Urinary bladder (tissue), 4 donors: ENCODE measurements around the gene F2. TPM values are rescaled to one million over a fixed set of nuclear protein-coding genes. Genes with fewer than 3 reads are reported as not detected.
"Not testable (repeated sequence)": the region's sequence is repeated elsewhere in the genome, so short reads cannot be mapped to it uniquely, and the experiment has no call there.

Experiments used
- DNase-seq: peaks from one replicate; pipeline ENCODE4 v3.0.0-alpha.2; 2015; ENCODE audit errors: extremely low spot score
- H3K27ac ChIP-seq: one replicate; pipeline ENCODE4 v1.5.1; 2013; ENCODE audit warnings: low read depth, mild to moderate bottlenecking, moderate library complexity
- H3K36me3 ChIP-seq: one replicate; pipeline ENCODE4 v1.6.1; 2013; ENCODE audit warnings: mild to moderate bottlenecking, moderate library complexity; ENCODE audit not compliant: insufficient read depth
- H3K4me1 ChIP-seq: one replicate; pipeline ENCODE4 v1.6.1; 2013; ENCODE audit warnings: mild to moderate bottlenecking, moderate library complexity; ENCODE audit not compliant: insufficient read depth
- H3K4me3 ChIP-seq: one replicate; pipeline ENCODE4 v1.5.1; 2013; ENCODE audit warnings: low read depth, low read length
- WGBS: extraction: QIAGEN DNeasy Blood & Tissue Kit; methylation state at CpG from one replicate; pipeline ENCODE4 v1.1.7; 2013; 5-methylcytosine and 5-hydroxymethylcytosine counted together
- polyA plus RNA-seq: library from polyadenylated mRNA; stranded (reverse); fragments of 200-250 nt; gene quantifications from one replicate; pipeline ENCODE4 v1.2.3, GENCODE V29; 2013
- total RNA-seq: library from RNA; depleted of rRNA; stranded (reverse); fragments of >200 nt; gene quantifications from one replicate; pipeline ENCODE4 v1.2.3, GENCODE V29; 2014
- donor health status: healthy with polysubstance abuse.
- donor health status: healthy.

The F2 gene
- total and polyA plus RNA-seq, 2 donors, result 0.84 TPM; not detected in 1

GRCh38 chr11:46695345-46696211, 23.4 kb upstream of the F2 start:
- Histone ChIP-seq H3K27ac (no peak overlapping the region), H3K4me3 (no peak overlapping the region), H3K36me3 (peaks cover 5% of the 10 kb centered on the region), H3K4me1 (peaks cover 4% of the 10 kb centered on the region)
- WGBS, result 83% methylated on average over 12 of the region's 12 CpGs
- DNase-seq, result no peak

- H3K4me1 ChIP-seq, result peaks cover 4% of the 10 kb centered on the region
- no peak overlapping the region for H3K4me3 ChIP-seq
- DNase-seq, result no peak
- H3K27ac ChIP-seq, result no peak overlapping the region
- WGBS, result 53% methylated on average over 11 of the region's 11 CpGs
- peaks cover 5% of the 10 kb centered on the region for H3K36me3 ChIP-seq
Observed at GRCh38 chr11:46696212-46696558, 22.8 kb upstream of the F2 start.

GRCh38 chr11:46697303-46697702, 21.7 kb upstream of the F2 start:
- DNase-seq, result no peak
- H3K4me3 ChIP-seq, result no peak overlapping the region
- H3K4me1 ChIP-seq, result peaks cover 4% of the 10 kb centered on the region
- peaks cover 5% of the 10 kb centered on the region for H3K36me3 ChIP-seq
- H3K27ac ChIP-seq, result no peak overlapping the region
- 33% methylated on average over 3 of the region's 3 CpGs for WGBS

- no peak for DNase-seq
- 23% methylated on average over 2 of the region's 2 CpGs for WGBS
- Histone ChIP-seq H3K27ac (no peak overlapping the region), H3K4me3 (no peak overlapping the region), H3K36me3 (peaks cover 5% of the 10 kb centered on the region), H3K4me1 (peaks cover 4% of the 10 kb centered on the region)
Observed at GRCh38 chr11:46697723-46698122, 21.3 kb upstream of the F2 start.

- no peak overlapping the region for H3K4me3 ChIP-seq
- no peak for DNase-seq
- peaks cover 5% of the 10 kb centered on the region for H3K36me3 ChIP-seq
- WGBS, result 50% methylated on average over 1 of the region's 1 CpG
- H3K27ac ChIP-seq, result no peak overlapping the region
- H3K4me1 ChIP-seq, result peaks cover 4% of the 10 kb centered on the region
Observed at GRCh38 chr11:46698597-46698996, 20.4 kb upstream of the F2 start.

- WGBS, result under 1% methylated on average over 44 of the region's 44 CpGs
- peak within 1 kb of the TSS; percentile 82 for H3K4me3 ChIP-seq
- peak within 1 kb of the TSS; percentile 51 for H3K27ac ChIP-seq
- H3K36me3 ChIP-seq, result peaks cover 5% of the 10 kb centered on the region
- H3K4me1 ChIP-seq, result peaks cover 4% of the 10 kb centered on the region
- peak; percentile 97 for DNase-seq
Observed at GRCh38 chr11:46700241-46701077, 18.6 kb upstream of the F2 start, which contains the start of the genes ARHGAP1 and ZNF408. ARHGAP1 (minus strand) TSS chr11:46700619; CDS start chr11:46696107, 4,512 bp downstream. ZNF408 (plus strand) TSS chr11:46701031; CDS start chr11:46701048, 17 bp downstream.

GRCh38 chr11:46701078-46701654, 17.8 kb upstream of the F2 start:
- peaks cover 5% of the 10 kb centered on the region for H3K4me1 ChIP-seq

GRCh38 chr11:46705070-46705688, 13.8 kb upstream of the F2 start:
- Histone ChIP-seq H3K4me1 (peaks cover 1% of the 10 kb centered on the region), H3K36me3 (peaks cover 3% of the 10 kb centered on the region), H3K4me3 (no peak overlapping the region), H3K27ac (no peak overlapping the region)
- 97% methylated on average over 31 of the region's 31 CpGs for WGBS
- no peak for DNase-seq

More at GRCh38 chr11:46701078-46701654, 17.8 kb upstream of the F2 start:
- peaks cover 3% of the 10 kb centered on the region for H3K36me3 ChIP-seq
- peak overlapping the region; percentile 82 for H3K4me3 ChIP-seq
- under 1% methylated on average over 29 of the region's 29 CpGs for WGBS
- no peak for DNase-seq
- H3K27ac ChIP-seq, result peak overlapping the region; percentile 43

- WGBS, result 88% methylated on average over 7 of the region's 7 CpGs
- H3K36me3 ChIP-seq, result peaks cover 3% of the 10 kb centered on the region
Observed at GRCh38 chr11:46706886-46707285, 12.1 kb upstream of the F2 start.

GRCh38 chr11:46709351-46709750, 9.7 kb upstream of the F2 start:
- H3K36me3 ChIP-seq, DNase-seq, H3K4me1 ChIP-seq, H3K4me3 ChIP-seq, H3K27ac ChIP-seq: not testable (repeated sequence)
- WGBS, result 90% methylated on average over 9 of the region's 9 CpGs

More at GRCh38 chr11:46706886-46707285, 12.1 kb upstream of the F2 start:
- Histone ChIP-seq H3K4me1 (peaks cover 1% of the 10 kb centered on the region), H3K4me3 (no peak overlapping the region), H3K27ac (no peak overlapping the region)
- no peak for DNase-seq

GRCh38 chr11:46710821-46711269, 8.2 kb upstream of the F2 start:
- Histone ChIP-seq H3K27ac (peak overlapping the region; percentile 12), H3K36me3 (peaks cover 3% of the 10 kb centered on the region), H3K4me3 (no peak overlapping the region), H3K4me1 (peaks cover 1% of the 10 kb centered on the region)
- DNase-seq, result no peak
- WGBS, result 39% methylated on average over 10 of the region's 10 CpGs

- Histone ChIP-seq H3K36me3 (no peaks in the 10 kb centered on the region), H3K27ac (peak overlapping the region; percentile 12), H3K4me1 (no peaks in the 10 kb centered on the region), H3K4me3 (no peak overlapping the region)
- 69% methylated on average over 5 of the region's 5 CpGs for WGBS
- no peak for DNase-seq
Observed at GRCh38 chr11:46711303-46711702, 7.7 kb upstream of the F2 start.
